ENCODE measurements around the gene ACSS1. TPM values are rescaled to one million over a fixed set of nuclear protein-coding genes. Genes with fewer than 3 reads are reported as not detected.

The ACSS1 gene
- 1.4 and 2.8 TPM in 2 replicates for total RNA-seq (2014; rRNA removed; shearing (Covaris generic))
- polyA plus RNA-seq (2014; cell fraction: nucleus; rRNA removed), result 4.3 and 4.7 TPM in 2 replicates

- DNase-seq (ENCODE audit: extremely low read depth, low read depth), result no peak
Measured at GRCh38 chr20:25058051-25058846, at the start of gene ACSS1. TSS of gene ACSS1 (minus strand) at chr20:25058139. CDS start at chr20:25058102, 37 bp downstream.

- no peak for DNase-seq (ENCODE audit: extremely low read depth, low read depth)
Measured at GRCh38 chr20:25103526-25103925, 45.6 kb upstream of the ACSS1 start.

- DNase-seq (ENCODE audit: extremely low read depth, low read depth), result no peak
Measured at GRCh38 chr20:25100914-25101313, 43.0 kb upstream of the ACSS1 start.

- no peak for DNase-seq (ENCODE audit: extremely low read depth, low read depth)
Measured at GRCh38 chr20:25099601-25100140, 41.7 kb upstream of the ACSS1 start.

- DNase-seq (ENCODE audit: extremely low read depth, low read depth), result no peak
Measured at GRCh38 chr20:25097498-25097897, 39.6 kb upstream of the ACSS1 start.

- no peak for DNase-seq (ENCODE audit: extremely low read depth, low read depth)
Measured at GRCh38 chr20:25090492-25091429, 32.8 kb upstream of the ACSS1 start.

GRCh38 chr20:25089662-25090061 lies 31.7 kb upstream of the ACSS1 start:
- DNase-seq (ENCODE audit: extremely low read depth, low read depth), result no peak

GRCh38 chr20:25089096-25089495 lies 31.2 kb upstream of the ACSS1 start:
- no peak for DNase-seq (ENCODE audit: extremely low read depth, low read depth)

GRCh38 chr20:25088267-25088666 lies 30.3 kb upstream of the ACSS1 start:
- no peak for DNase-seq (ENCODE audit: extremely low read depth, low read depth)

- no peak for DNase-seq (ENCODE audit: extremely low read depth, low read depth)
Measured at GRCh38 chr20:25087186-25087929, 29.4 kb upstream of the ACSS1 start.

- no peak for DNase-seq (ENCODE audit: extremely low read depth, low read depth)
Measured at GRCh38 chr20:25085756-25086495, 28.0 kb upstream of the ACSS1 start.

- no peak for DNase-seq (ENCODE audit: extremely low read depth, low read depth)
Measured at GRCh38 chr20:25084626-25085187, 26.8 kb upstream of the ACSS1 start.

- no peak for DNase-seq (ENCODE audit: extremely low read depth, low read depth)
Measured at GRCh38 chr20:25083773-25084625, 26.1 kb upstream of the ACSS1 start.

- no peak for DNase-seq (ENCODE audit: extremely low read depth, low read depth)
Measured at GRCh38 chr20:25083141-25083772, 25.3 kb upstream of the ACSS1 start.

- no peak for DNase-seq (ENCODE audit: extremely low read depth, low read depth)
Measured at GRCh38 chr20:25082498-25082873, 24.5 kb upstream of the ACSS1 start.

GRCh38 chr20:25081730-25082497 lies 24.0 kb upstream of the ACSS1 start, which contains the start of gene VSX1:
TSS of gene VSX1 (minus strand) at chr20:25082141. CDS start at chr20:25082096, 45 bp downstream.
- no peak for DNase-seq (ENCODE audit: extremely low read depth, low read depth)

- DNase-seq (ENCODE audit: extremely low read depth, low read depth), result no peak
Measured at GRCh38 chr20:25081065-25081729, 23.3 kb upstream of the ACSS1 start.
